GM23338 (cell line): Measurements from ENCODE around the gene IL12A. TPM values are rescaled to one million over a fixed set of nuclear protein-coding genes. Genes with fewer than 3 reads are reported as not detected.

Source experiments
- ATAC-seq: fragments of 200-7000 bp; cut with Tn5 transposase; 3 replicates; pipeline ENCODE4 v1.9.1; 2020
- DNase-seq: peaks from one replicate; pipeline ENCODE4 v3.0.0-alpha.2; 2015; ENCODE audit warnings: low spot score
- H2AFZ ChIP-seq: fragments of 200-600 bp; sonication (generic); 2 replicates; pipeline ENCODE4 v1.8.0; 2016; ENCODE audit warnings: antibody characterized with exemption, mild to moderate bottlenecking, moderate library complexity
- H3F3A ChIP-seq: fragments of 200-600 bp; sonication (generic); replicated peaks from 2 replicates; pipeline ENCODE4 v1.8.0; 2017; ENCODE audit warnings: antibody characterized with exemption, mixed run types, low read depth
- H3K27ac ChIP-seq: fragments of 200-600 bp; sonication (generic); 2 replicates; pipeline ENCODE4 v1.6.1; 2016; ENCODE audit warnings: low read depth
- H3K27me3 ChIP-seq: fragments of 200-600 bp; sonication (generic); 2 replicates; pipeline ENCODE4 v1.8.0; 2016; ENCODE audit warnings: mild to moderate bottlenecking, mixed run types, moderate library complexity; ENCODE audit not compliant: insufficient read depth
- H3K36me3 ChIP-seq: fragments of 200-600 bp; sonication (generic); 2 replicates; pipeline ENCODE4 v1.8.0; 2016; ENCODE audit warnings: mild to moderate bottlenecking; ENCODE audit not compliant: insufficient read depth
- H3K4me1 ChIP-seq: fragments of 200-600 bp; sonication (generic); 2 replicates; pipeline ENCODE4 v1.8.0; 2016; ENCODE audit warnings: mild to moderate bottlenecking, moderate library complexity; ENCODE audit not compliant: insufficient read depth
- H3K4me2 ChIP-seq: fragments of 200-600 bp; sonication (generic); 2 replicates; pipeline ENCODE4 v1.7.1; 2017; ENCODE audit warnings: mixed run types
- H3K4me3 ChIP-seq: fragments of 200-600 bp; sonication (generic); 2 replicates; pipeline ENCODE4 v1.6.1; 2016; ENCODE audit warnings: mixed run types
- H3K79me2 ChIP-seq: fragments of 200-600 bp; sonication (generic); replicated peaks from 2 replicates; pipeline ENCODE4 v1.8.0; 2017; ENCODE audit warnings: mild to moderate bottlenecking; ENCODE audit not compliant: insufficient read depth
- H3K9me2 ChIP-seq: fragments of 200-600 bp; sonication (generic); 2 replicates; pipeline ENCODE4 v1.8.0; 2017; ENCODE audit not compliant: insufficient read depth
- H4K20me1 ChIP-seq: fragments of 200-600 bp; sonication (generic); replicated peaks from 2 replicates; pipeline ENCODE4 v1.8.0; 2017; ENCODE audit warnings: mild to moderate bottlenecking; ENCODE audit not compliant: insufficient read depth
- H3K27ac Mint-ChIP-seq: 2 replicates; pipeline ENCODE4 v1.8.0; 2020; ENCODE audit warnings: inconsistent platforms, mild to moderate bottlenecking, moderate library complexity, mixed read lengths
- H3K27me3 Mint-ChIP-seq: 3 replicates; pipeline ENCODE4 v1.8.0; 2022; ENCODE audit warnings: low read depth, mild to moderate bottlenecking, moderate library complexity, mixed read lengths, inconsistent platforms; ENCODE audit not compliant: insufficient read depth, poor library complexity
- H3K36me3 Mint-ChIP-seq: 3 replicates; pipeline ENCODE4 v1.8.0; 2021; ENCODE audit warnings: low read depth, mild to moderate bottlenecking, inconsistent platforms, moderate library complexity, mixed read lengths
- H3K4me1 Mint-ChIP-seq: 3 replicates; pipeline ENCODE4 v1.8.0; 2020; ENCODE audit warnings: mild to moderate bottlenecking, inconsistent platforms, mixed read lengths
- H3K4me3 Mint-ChIP-seq: 3 replicates; pipeline ENCODE4 v1.8.0; 2021; ENCODE audit warnings: moderate library complexity, mild to moderate bottlenecking, inconsistent platforms, mixed read lengths
- H3K9me3 Mint-ChIP-seq: 3 replicates; pipeline ENCODE4 v1.8.0; 2020; ENCODE audit warnings: moderate library complexity, mild to moderate bottlenecking, inconsistent platforms, mixed read lengths
- CTCF ChIP-seq, 2 experiments: fragments of 200-600 bp in 1 of 2; sonication (generic) in 1 of 2; conservative IDR thresholded peaks; 2 replicates each; pipeline versions ENCODE4 v1.5.1 to v1.6.1; 2016 to 2017; ENCODE audit warnings: antibody characterized with exemption in 2 of 2, low read depth in 2 of 2, mild to moderate bottlenecking in 2 of 2, moderate library complexity in 1 of 2
- ETS1 ChIP-seq: IDR thresholded peaks from 2 replicates; pipeline ENCODE4 v1.6.1; 2016; ENCODE audit warnings: antibody characterized with exemption
- EZH2 ChIP-seq: fragments of 200-600 bp; sonication (generic); IDR thresholded peaks from one replicate; pipeline ENCODE4 v1.8.0; 2017; ENCODE audit warnings: antibody characterized with exemption, mild to moderate bottlenecking, low read depth; ENCODE audit not compliant: unreplicated experiment
- JUNB ChIP-seq: IDR thresholded peaks from one replicate; pipeline ENCODE4 v1.6.1; 2016; ENCODE audit warnings: antibody characterized with exemption; ENCODE audit not compliant: unreplicated experiment
- NANOG ChIP-seq: IDR thresholded peaks from 2 replicates; pipeline ENCODE4 v1.6.1; 2016; ENCODE audit warnings: antibody characterized with exemption, borderline replicate concordance
- POLR2AphosphoS5 ChIP-seq: IDR thresholded peaks from 2 replicates; pipeline ENCODE4 v1.6.1; 2016; ENCODE audit warnings: antibody characterized with exemption, low read depth
- REST ChIP-seq: IDR thresholded peaks from one replicate; pipeline ENCODE4 v1.6.1; 2018; ENCODE audit warnings: antibody characterized with exemption; ENCODE audit not compliant: unreplicated experiment
- STAT1 ChIP-seq: IDR thresholded peaks from one replicate; pipeline ENCODE4 v1.6.1; 2016; ENCODE audit warnings: antibody characterized with exemption; ENCODE audit not compliant: unreplicated experiment
- ZNF114 ChIP-seq: fragments of 250-450 bp; sonication (Bioruptor Pico); IDR thresholded peaks from 2 replicates; pipeline ENCODE4 v1.5.0; 2020; ENCODE audit warnings: mild to moderate bottlenecking, moderate library complexity
- ZNF331 ChIP-seq: fragments of 250-450 bp; sonication (Bioruptor Pico); IDR thresholded peaks from 2 replicates; pipeline ENCODE4 v1.5.0; 2020; ENCODE audit warnings: low read depth, mild to moderate bottlenecking, moderate library complexity
- polyA plus RNA-seq: library from polyadenylated mRNA; unstranded; fragments of >200 nt; fragmentation: Nextera tagmentation; extraction: Ambion mirVana; gene quantifications from 2 replicates; pipeline ENCODE4 v1.2.1, GENCODE V29; 2016
- total RNA-seq: library from RNA; depleted of rRNA; stranded (reverse); fragments of >200 nt; shearing (Covaris generic); gene quantifications from 2 replicates; pipeline ENCODE4 v1.2.3, GENCODE V29; 2014

The IL12A gene
- total and polyA plus RNA-seq, 2 experiments from 2014 or later: 0.69 to 1.3 TPM

- H3K4me1 Mint-ChIP-seq: peaks cover 11% of the 10 kb centered on the region
- H3K27ac ChIP-seq: no peak overlapping the region
Measured at GRCh38 chr3:160001850-160002623, 13.4 kb downstream of the IL12A start.

GRCh38 chr3:160003520-160004128 lies 15.0 kb downstream of the IL12A start:
- peak; percentile 83 for DNase-seq
- Mint-ChIP-seq H3K9me3 (no peaks in the 10 kb centered on the region), H3K4me1 (peaks cover 11% of the 10 kb centered on the region), H3K4me3 (no peak overlapping the region), H3K36me3 (no peaks in the 10 kb centered on the region), H3K27ac (no peak overlapping the region), H3K27me3 (peaks cover 13% of the 10 kb centered on the region)
- Histone ChIP-seq H4K20me1 (no peaks in the 10 kb centered on the region), H3F3A (no peaks in the 10 kb centered on the region), H3K36me3 (no peaks in the 10 kb centered on the region), H2AFZ (no peak overlapping the region), H3K4me1 (peaks cover 7% of the 10 kb centered on the region; the same call in 1 of the 2 replicates), H3K4me3 (no peak overlapping the region), H3K27me3 (no peaks in the 10 kb centered on the region), H3K79me2 (no peaks in the 10 kb centered on the region), H3K4me2 (no peak overlapping the region), H3K27ac (no peak overlapping the region), H3K9me2 (no peaks in the 10 kb centered on the region)
- ATAC-seq: peak; percentile 97
- TF ChIP-seq CTCF (conservative IDR thresholded peaks at IDR 0.05; ENCODE audit: low read depth in 2 of 2): peak; percentile 80 to 87
- no peak for TF ChIP-seq POLR2AphosphoS5
- TF ChIP-seq REST: no peak
- TF ChIP-seq NANOG: no peak

More at GRCh38 chr3:160001850-160002623, 13.4 kb downstream of the IL12A start:
- Histone ChIP-seq H4K20me1 (no peaks in the 10 kb centered on the region), H3K9me2 (no peaks in the 10 kb centered on the region), H3K4me1 (peaks cover 7% of the 10 kb centered on the region; the same call in 1 of the 2 replicates), H3K27me3 (no peaks in the 10 kb centered on the region), H2AFZ (0 out of 2 replicates have a peak overlapping the region, but pooled peaks have one; percentile 65), H3K4me2 (no peak overlapping the region), H3K36me3 (no peaks in the 10 kb centered on the region), H3K79me2 (no peaks in the 10 kb centered on the region), H3K4me3 (no peak overlapping the region), H3F3A (no peaks in the 10 kb centered on the region)
- Mint-ChIP-seq H3K27ac (no peak overlapping the region), H3K4me3 (no peak overlapping the region), H3K9me3 (no peaks in the 10 kb centered on the region), H3K36me3 (no peaks in the 10 kb centered on the region), H3K27me3 (peaks cover 12% of the 10 kb centered on the region)
- ATAC-seq (no peak), DNase-seq (no peak)
- TF ChIP-seq ETS1 (no peak), NANOG (no peak), POLR2AphosphoS5 (no peak), STAT1 (no peak), EZH2 (no peak), ZNF114 (CRISPR knock-in tag) (no peak), ZNF331 (CRISPR knock-in tag) (no peak), JUNB (no peak)
